IMR-90 (cell line): ENCODE results near the gene GOLIM4. TPM values are rescaled to one million over a fixed set of nuclear protein-coding genes. Genes with fewer than 3 reads are reported as not detected.

ENCODE experiments used
- ATAC-seq: fragments of 200-7000 bp; cut with Tn5 transposase; 2 replicates; pipeline ENCODE4 v1.9.1; 2020; ENCODE audit warnings: low read depth, mild to moderate bottlenecking, moderate library complexity
- BruUV-seq: library from RNA; stranded (reverse); fragments of 400-500 nt; replicated peaks from 2 replicates; lab custom pipeline; 2021; lab: Mats Ljungman, UMichigan
- CTCF ChIA-PET: fragments of 300-600 bp; formaldehyde crosslinking; extraction: SDS; loops from one replicate; lab custom pipeline; 2021; ENCODE audit warnings: antibody characterized with exemption; lab: Yijun Ruan, JAX
- POLR2A ChIA-PET: fragments of 300-600 bp; sonication (Branson Sonifier 250); formaldehyde crosslinking; loops from one replicate; lab custom pipeline; 2022; ENCODE audit warnings: antibody characterized with exemption; ENCODE audit not compliant: unreplicated experiment; lab: Charles Lee
- DNase-seq: peaks from one replicate; pipeline ENCODE4 v3.0.0; 2013
- H2AFZ ChIP-seq: replicated peaks from 2 replicates; pipeline ENCODE3; 2013; ENCODE audit warnings: low read length, mild to moderate bottlenecking; ENCODE audit not compliant: poor library complexity
- H2AK5ac ChIP-seq: 2 replicates; pipeline ENCODE4 v1.6.1; 2013; ENCODE audit warnings: low read depth, low read length, inconsistent platforms
- H2AK9ac ChIP-seq: replicated peaks from 2 replicates; pipeline ENCODE3; 2013; ENCODE audit warnings: mild to moderate bottlenecking, low read depth, low read length, moderate library complexity; ENCODE audit not compliant: poor library complexity
- H2BK120ac ChIP-seq: 2 replicates; pipeline ENCODE4 v1.6.1; 2013; ENCODE audit warnings: low read depth, low read length, inconsistent platforms
- H2BK15ac ChIP-seq: 3 replicates; pipeline ENCODE4 v1.6.1; 2013; ENCODE audit warnings: low read depth, low read length, inconsistent platforms
- H2BK20ac ChIP-seq: 2 replicates; pipeline ENCODE4 v1.6.1; 2013; ENCODE audit warnings: low read depth, mild to moderate bottlenecking, inconsistent platforms, low read length, moderate library complexity
- H2BK5ac ChIP-seq: 2 replicates; pipeline ENCODE4 v1.6.1; 2013; ENCODE audit warnings: mild to moderate bottlenecking, low read depth, low read length, inconsistent platforms; ENCODE audit not compliant: poor library complexity, severe bottlenecking
- H3K14ac ChIP-seq: replicated peaks from 2 replicates; pipeline ENCODE4 v1.6.1; 2013; ENCODE audit warnings: low read depth, low read length, inconsistent platforms
- H3K18ac ChIP-seq: 2 replicates; pipeline ENCODE4 v1.6.1; 2013; ENCODE audit warnings: low read depth, low read length, control low read depth
- H3K23ac ChIP-seq: 2 replicates; pipeline ENCODE4 v1.6.1; 2013; ENCODE audit warnings: low read depth, low read length, inconsistent platforms
- H3K27ac ChIP-seq: 2 replicates; pipeline ENCODE4 v1.5.1; 2013; ENCODE audit warnings: mild to moderate bottlenecking, control low read depth, low read length; ENCODE audit not compliant: insufficient read depth
- H3K27me3 ChIP-seq: 2 replicates; pipeline ENCODE4 v1.6.1; 2013; ENCODE audit warnings: low read length; ENCODE audit not compliant: control insufficient read depth, insufficient read depth
- H3K36me3 ChIP-seq: 2 replicates; pipeline ENCODE4 v1.6.1; 2013; ENCODE audit warnings: low read length, mixed read lengths; ENCODE audit not compliant: control insufficient read depth, insufficient read depth
- H3K4ac ChIP-seq: 2 replicates; pipeline ENCODE4 v1.6.1; 2013; ENCODE audit warnings: low read depth, low read length, inconsistent platforms
- H3K4me1 ChIP-seq: 2 replicates; pipeline ENCODE4 v1.6.1; 2013; ENCODE audit warnings: low read length, mixed read lengths; ENCODE audit not compliant: control insufficient read depth, insufficient read depth
- H3K4me2 ChIP-seq: 2 replicates; pipeline ENCODE4 v1.6.1; 2013; ENCODE audit warnings: low read depth, mild to moderate bottlenecking, control low read depth, low read length, moderate library complexity
- H3K4me3 ChIP-seq: 2 replicates; pipeline ENCODE4 v1.5.1; 2013; ENCODE audit warnings: low read depth, mild to moderate bottlenecking, control low read depth, low read length, moderate library complexity; ENCODE audit not compliant: insufficient read depth
- H3K56ac ChIP-seq: 2 replicates; pipeline ENCODE4 v1.6.1; 2013; ENCODE audit warnings: low read length, inconsistent platforms; ENCODE audit not compliant: insufficient read depth; ENCODE audit errors: extremely low read depth
- H3K79me1 ChIP-seq, 2 experiments: 2 replicates each; pipeline ENCODE4 v1.6.1; 2013; ENCODE audit warnings: low read length in 2 of 2, inconsistent platforms in 1 of 2, low read depth in 1 of 2
- H3K9ac ChIP-seq: 2 replicates; pipeline ENCODE4 v1.6.1; 2013; ENCODE audit warnings: low read depth, low read length, control low read depth
- H3K9me1 ChIP-seq: 2 replicates; pipeline ENCODE4 v1.6.1; 2013; ENCODE audit warnings: low read length, inconsistent platforms; ENCODE audit not compliant: insufficient read depth
- H3K9me3 ChIP-seq: 2 replicates; pipeline ENCODE4 v1.6.1; 2013; ENCODE audit warnings: low read length; ENCODE audit not compliant: control insufficient read depth, insufficient read depth
- H4K20me1 ChIP-seq: 2 replicates; pipeline ENCODE4 v1.6.1; 2013; ENCODE audit warnings: low read length, inconsistent platforms; ENCODE audit not compliant: insufficient read depth
- H4K5ac ChIP-seq: 2 replicates; pipeline ENCODE4 v1.6.1; 2013; ENCODE audit warnings: mild to moderate bottlenecking, low read depth, low read length, control low read depth
- H4K8ac ChIP-seq, 2 experiments: 2 replicates each; pipeline ENCODE4 v1.6.1; 2013; ENCODE audit warnings: low read depth in 2 of 2, low read length in 2 of 2, control low read depth in 1 of 2, inconsistent platforms in 1 of 2
- H4K91ac ChIP-seq: 2 replicates; pipeline ENCODE4 v1.6.1; 2013; ENCODE audit warnings: low read depth, low read length, inconsistent platforms; ENCODE audit not compliant: insufficient read depth
- BHLHE40 ChIP-seq: fragments of 150-350 bp; IDR thresholded peaks from 2 replicates; pipeline ENCODE4 v1.6.1; 2016; ENCODE audit warnings: mild to moderate bottlenecking, low read depth, low read length
- CEBPB ChIP-seq: IDR thresholded peaks from 2 replicates; pipeline ENCODE4 v1.6.1; 2012; ENCODE audit warnings: low read depth, low read length, improper control_type of control experiment
- CHD1 ChIP-seq: IDR thresholded peaks from 2 replicates; pipeline ENCODE4 v1.6.1; 2012; ENCODE audit warnings: low read depth, low read length, improper control_type of control experiment
- CTCF ChIP-seq: conservative IDR thresholded peaks from 2 replicates; pipeline ENCODE4 v1.5.1; 2012; ENCODE audit warnings: mild to moderate bottlenecking, low read depth, low read length, improper control_type of control experiment
- ELK1 ChIP-seq: fragments of 150-350 bp; IDR thresholded peaks from 2 replicates; pipeline ENCODE4 v1.6.1; 2016; ENCODE audit warnings: low read depth, mild to moderate bottlenecking, low read length, moderate library complexity, borderline replicate concordance
- MAFK ChIP-seq: IDR thresholded peaks from 2 replicates; pipeline ENCODE4 v1.6.1; 2012; ENCODE audit warnings: low read depth, low read length, improper control_type of control experiment
- MAZ ChIP-seq: IDR thresholded peaks from 2 replicates; pipeline ENCODE4 v1.6.1; 2012; ENCODE audit warnings: low read depth, mild to moderate bottlenecking, low read length, improper control_type of control experiment, moderate library complexity, borderline replicate concordance
- MXI1 ChIP-seq: IDR thresholded peaks from 2 replicates; pipeline ENCODE4 v1.6.1; 2012; ENCODE audit warnings: low read depth, mild to moderate bottlenecking, low read length, moderate library complexity, borderline replicate concordance
- NFE2L2 ChIP-seq: fragments of 150-350 bp; IDR thresholded peaks from 2 replicates; pipeline ENCODE4 v1.6.1; 2016; ENCODE audit warnings: low read depth, mild to moderate bottlenecking, low read length
- RCOR1 ChIP-seq: IDR thresholded peaks from 2 replicates; pipeline ENCODE4 v1.6.1; 2012; ENCODE audit warnings: mild to moderate bottlenecking, low read length, improper control_type of control experiment; ENCODE audit not compliant: insufficient replicate concordance
- RFX5 ChIP-seq: IDR thresholded peaks from 2 replicates; pipeline ENCODE4 v1.8.0; 2012; ENCODE audit warnings: low read depth, mild to moderate bottlenecking, low read length, moderate library complexity
- SMC3 ChIP-seq: fragments of 150-350 bp; IDR thresholded peaks from 2 replicates; pipeline ENCODE4 v1.6.1; 2016; ENCODE audit warnings: low read depth, mild to moderate bottlenecking, antibody characterized with exemption, low read length, moderate library complexity
- WGBS, 2 experiments: methylation state at CpG; one replicate each; pipeline versions ENCODE4 v1.1.5 to v1.1.7; 2013; ENCODE audit warnings: missing lambda C conversion rate in 2 of 2; ENCODE audit not compliant: insufficient read length in 1 of 2; ENCODE audit errors: extremely low coverage in 2 of 2; 5-methylcytosine and 5-hydroxymethylcytosine counted together
- dilution Hi-C: fragments of 300-500 bp; cut with HindIII; formaldehyde crosslinking; loops from one replicate; pipeline ENCODE4 v1.14.3; 2018; ENCODE audit warnings: low sequenced_read_pairs; ENCODE audit not compliant: unreplicated experiment
- in situ Hi-C: fragments of 300-500 bp; cut with MboI; formaldehyde crosslinking; loops from 3 replicates; pipeline ENCODE4 v1.14.3; 2019; ENCODE audit warnings: low sequenced_read_pairs, inconsistent platforms, mixed read lengths
- intact Hi-C: fragments of 100-400 bp; cut with micrococcal nuclease; formaldehyde crosslinking; loops from 2 replicates; pipeline ENCODE4 v1.10.0; 2022
- polyA plus RNA-seq, 3 experiments: library from polyadenylated mRNA; depleted of rRNA; stranded (reverse); fragments of >200 nt; gene quantifications; 2 replicates each; pipeline ENCODE4 v1.2.3, GENCODE V29; 2012; ENCODE audit warnings: low replicate concordance in 1 of 3
- total RNA-seq: library from RNA; depleted of rRNA; stranded (reverse); fragments of >200 nt; gene quantifications from 2 replicates; pipeline ENCODE4 v1.2.3, GENCODE V29; 2012
- TF ChIP-seq, protein P1 (sequence below): fragments of 150-350 bp; IDR thresholded peaks from 2 replicates; pipeline ENCODE4 v1.6.1; 2017; ENCODE audit warnings: mild to moderate bottlenecking, antibody characterized with exemption, low read length, low read depth

GOLIM4 gene
- total and polyA plus RNA-seq, 2 of the 4 experiments (the other 2 are of a cell fraction), result 44.6 to 71.2 TPM

GRCh38 chr3:168001244-168001643, 94.5 kb downstream of the GOLIM4 start:
- H3K18ac ChIP-seq, result no peak overlapping the region
- no peak overlapping the region for H3K27ac ChIP-seq
- no peak overlapping the region for H3K14ac ChIP-seq
- ChIA-PET POLR2A (no interaction called here), CTCF (no interaction called here)
- no peak overlapping the region for H3K4me3 ChIP-seq
- no peaks in the 10 kb centered on the region for H3K4me1 ChIP-seq
- no CpG with 5 or more reads among the region's 1 CpG for WGBS, 2 experiments
- H4K20me1 ChIP-seq, result no peaks in the 10 kb centered on the region
- no peak overlapping the region for H2AFZ ChIP-seq
- no peak overlapping the region for H3K4me2 ChIP-seq
- H3K27me3 ChIP-seq, result no peaks in the 10 kb centered on the region; the same call in 1 of the 2 replicates
- H3K79me1 ChIP-seq, result no peaks in the 10 kb centered on the region
- H4K5ac ChIP-seq, result no peak overlapping the region
- H2BK120ac ChIP-seq, result no peak overlapping the region
- intact Hi-C loops, result no loop called here
- TF ChIP-seq MXI1, result no peak
- TF ChIP-seq CHD1, result no peak
- TF ChIP-seq NFE2L2, result no peak
- TF ChIP-seq MAZ, result no peak
- no peak for TF ChIP-seq SMC3
- no peak for TF ChIP-seq CEBPB
- no peak for TF ChIP-seq ELK1
- TF ChIP-seq BHLHE40, result no peak
- no peak for TF ChIP-seq CTCF
- no peak for TF ChIP-seq MAFK
- no peak for TF ChIP-seq RFX5
- TF ChIP-seq RCOR1, result no peak
- TF ChIP-seq, protein P1, sequence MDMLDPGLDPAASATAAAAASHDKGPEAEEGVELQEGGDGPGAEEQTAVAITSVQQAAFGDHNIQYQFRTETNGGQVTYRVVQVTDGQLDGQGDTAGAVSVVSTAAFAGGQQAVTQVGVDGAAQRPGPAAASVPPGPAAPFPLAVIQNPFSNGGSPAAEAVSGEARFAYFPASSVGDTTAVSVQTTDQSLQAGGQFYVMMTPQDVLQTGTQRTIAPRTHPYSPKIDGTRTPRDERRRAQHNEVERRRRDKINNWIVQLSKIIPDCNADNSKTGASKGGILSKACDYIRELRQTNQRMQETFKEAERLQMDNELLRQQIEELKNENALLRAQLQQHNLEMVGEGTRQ, result no peak
- H2BK5ac ChIP-seq, result no peak overlapping the region
- H3K9me1 ChIP-seq, result no peaks in the 10 kb centered on the region
- DNase-seq (no peak), ATAC-seq (no peak)
- H2AK9ac ChIP-seq, result no peak overlapping the region
- H2BK20ac ChIP-seq, result no peak overlapping the region
- in situ Hi-C loops, result no loop called here
- no peak overlapping the region for H2AK5ac ChIP-seq
- H3K9me3 ChIP-seq, result peaks cover 2% of the 10 kb centered on the region; the same call in 1 of the 2 replicates
- no peak overlapping the region for H3K4ac ChIP-seq
- H3K56ac ChIP-seq, result no peak overlapping the region
- no peak overlapping the region for H3K23ac ChIP-seq
- H3K9ac ChIP-seq, result no peak overlapping the region
- dilution Hi-C loops, result no loop called here
- no peak overlapping the region for H4K91ac ChIP-seq
- BruUV-seq, result no TSS peak
- no peak overlapping the region for H4K8ac ChIP-seq
- no peaks in the 10 kb centered on the region for H3K36me3 ChIP-seq
- no peak overlapping the region for H2BK15ac ChIP-seq
